ENCODE measurements around the gene PRSS16. TPM values are rescaled to one million over a fixed set of nuclear protein-coding genes. Genes with fewer than 3 reads are reported as not detected.
"Not testable (repeated sequence)": the region's sequence is repeated elsewhere in the genome, so short reads cannot be mapped to it uniquely, and the experiment has no call there.

PRSS16 gene
- total RNA-seq, 1 donor = not detected

GRCh38 chr6:27213544-27214125 is 33.9 kb upstream of the PRSS16 start:
- TF ChIP-seq CTCF (IDR thresholded peaks at IDR 0.05; ENCODE audit: insufficient read depth, low read depth, low read length) = no peak
- peak overlapping the region; percentile 62 for H3K4me3 ChIP-seq (ENCODE audit: low read depth, low read length)
- no peak for DNase-seq (ENCODE audit: low read depth)

DNA sequence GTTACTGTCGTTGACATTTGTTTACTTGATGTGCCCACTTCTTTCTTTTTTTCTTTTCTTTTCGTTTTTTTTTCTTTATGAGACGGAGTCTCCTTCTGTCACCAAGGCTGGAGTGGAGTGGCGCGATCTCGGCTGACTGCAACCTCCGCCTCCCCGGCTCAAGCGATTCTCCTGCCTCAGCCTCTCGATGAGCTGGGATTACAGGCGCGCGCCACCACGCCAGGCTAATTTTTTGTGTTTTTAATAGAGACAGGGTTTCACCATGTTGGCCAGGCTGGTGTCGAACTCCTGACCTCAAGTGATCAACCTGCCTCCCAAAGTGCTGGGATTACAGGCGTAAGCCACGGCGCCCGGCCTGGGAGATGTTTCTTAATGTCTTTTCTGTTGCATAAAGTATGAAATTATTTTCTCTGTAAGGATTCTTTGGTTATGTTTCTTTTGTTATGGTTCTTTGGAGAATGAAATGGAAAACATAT is 33.3 kb upstream of the PRSS16 start:
- H3K4me3 ChIP-seq (ENCODE audit: low read depth, low read length) = peak overlapping the region; percentile 62
- TF ChIP-seq CTCF (IDR thresholded peaks at IDR 0.05; ENCODE audit: insufficient read depth, low read depth, low read length) = no peak
- no peak for DNase-seq (ENCODE audit: low read depth)

- TF ChIP-seq CTCF (IDR thresholded peaks at IDR 0.05; ENCODE audit: insufficient read depth, low read depth, low read length) = no peak
- no peak for DNase-seq (ENCODE audit: low read depth)
- H3K4me3 ChIP-seq (ENCODE audit: low read depth, low read length) = no peak overlapping the region
Measured at GRCh38 chr6:27216874-27217273, 30.6 kb upstream of the PRSS16 start.

DNA sequence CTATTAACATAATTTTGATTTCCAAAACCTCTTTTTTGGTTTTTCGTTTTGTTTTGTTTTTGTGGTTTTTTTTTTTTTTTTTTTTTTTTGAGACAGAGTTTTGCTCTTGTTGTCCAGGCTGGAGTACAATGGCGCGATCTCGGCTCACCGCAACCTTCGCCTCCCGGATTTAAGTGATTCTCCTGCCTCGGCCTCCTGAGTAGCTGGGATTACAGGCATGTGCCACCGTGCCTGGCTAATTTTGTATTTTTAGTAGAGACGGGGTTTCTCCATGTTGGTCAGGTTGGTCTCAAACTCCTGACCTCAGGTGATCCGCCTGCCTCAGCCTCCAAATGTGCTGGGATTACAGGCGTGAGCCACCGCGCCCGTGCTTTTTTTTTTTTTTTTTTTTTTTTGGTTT is 24.5 kb upstream of the PRSS16 start:
- not testable (repeated sequence) for H3K4me3 ChIP-seq (ENCODE audit: low read depth, low read length); DNase-seq (ENCODE audit: low read depth)

DNA sequence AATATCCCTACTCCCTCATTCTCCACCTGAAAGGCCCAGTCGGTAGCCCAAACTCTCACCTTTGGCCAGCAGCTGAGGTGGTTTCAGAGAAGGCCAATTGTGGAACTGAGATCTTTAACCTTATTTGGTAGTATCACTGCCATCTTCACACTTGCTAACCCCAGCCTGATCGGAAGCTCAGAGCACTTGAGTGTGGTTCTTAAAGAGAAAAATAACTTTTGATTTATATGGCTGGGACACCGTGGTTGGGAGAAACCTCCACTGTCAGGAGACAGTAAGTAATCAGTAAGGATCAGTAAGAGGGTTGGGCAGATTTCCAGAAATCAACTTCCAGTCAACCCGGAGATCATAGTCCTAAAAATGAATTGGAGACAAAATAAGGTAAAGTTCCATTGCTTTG is 22.8 kb upstream of the PRSS16 start:
- no peak for DNase-seq (ENCODE audit: low read depth)
- no peak overlapping the region for H3K4me3 ChIP-seq (ENCODE audit: low read depth, low read length)
- no peak for TF ChIP-seq CTCF (IDR thresholded peaks at IDR 0.05; ENCODE audit: insufficient read depth, low read depth, low read length)

- TF ChIP-seq CTCF (IDR thresholded peaks at IDR 0.05; ENCODE audit: insufficient read depth, low read depth, low read length) = no peak
- H3K4me3 ChIP-seq (ENCODE audit: low read depth, low read length) = no peak overlapping the region
- DNase-seq (ENCODE audit: low read depth) = no peak
Measured at GRCh38 chr6:27228963-27229477, 18.5 kb upstream of the PRSS16 start.

GRCh38 chr6:27230758-27231111 is 16.8 kb upstream of the PRSS16 start:
- H3K4me3 ChIP-seq (ENCODE audit: low read depth, low read length) = no peak overlapping the region
- TF ChIP-seq CTCF (IDR thresholded peaks at IDR 0.05; ENCODE audit: insufficient read depth, low read depth, low read length) = no peak
- DNase-seq (ENCODE audit: low read depth) = no peak

All from fibroblast of villous mesenchyme (primary cell).